ENCODE measurements around the gene ZNF618.

ZNF618 gene

GRCh38 chr9:114035845-114036801 lies 160.0 kb downstream of the ZNF618 start:
- peaks cover 3% of the 10 kb centered on the region for H3K36me3 ChIP-seq (ENCODE audit: low read depth)
- no peak overlapping the region for H3K4me3 ChIP-seq (ENCODE audit: severe bottlenecking)
- no peak for DNase-seq (ENCODE audit: low spot score)
- TF ChIP-seq CTCF (IDR thresholded peaks at IDR 0.05; ENCODE audit: poor library complexity, severe bottlenecking), result no peak
- no peaks in the 10 kb centered on the region for H3K4me1 ChIP-seq (ENCODE audit: insufficient read depth, poor library complexity, severe bottlenecking)
- H3K9me3 ChIP-seq (ENCODE audit: severe bottlenecking), result no peaks in the 10 kb centered on the region
- H3K27ac ChIP-seq (ENCODE audit: poor library complexity, severe bottlenecking), result no peak overlapping the region
- no peaks in the 10 kb centered on the region for H3K27me3 ChIP-seq (ENCODE audit: insufficient read depth, poor library complexity, severe bottlenecking)
- ATAC-seq (ENCODE audit: low read depth), result no peak

- H3K4me1 ChIP-seq (ENCODE audit: insufficient read depth, poor library complexity, severe bottlenecking), result no peaks in the 10 kb centered on the region
- no peak overlapping the region for H3K27ac ChIP-seq (ENCODE audit: poor library complexity, severe bottlenecking)
- H3K4me3 ChIP-seq (ENCODE audit: severe bottlenecking), result no peak overlapping the region
- H3K9me3 ChIP-seq (ENCODE audit: severe bottlenecking), result no peaks in the 10 kb centered on the region
- no peaks in the 10 kb centered on the region for H3K27me3 ChIP-seq (ENCODE audit: insufficient read depth, poor library complexity, severe bottlenecking)
- TF ChIP-seq CTCF (IDR thresholded peaks at IDR 0.05; ENCODE audit: poor library complexity, severe bottlenecking), result no peak
- H3K36me3 ChIP-seq (ENCODE audit: low read depth), result peaks cover 3% of the 10 kb centered on the region
- no peak for DNase-seq (ENCODE audit: low spot score)
- no peak for ATAC-seq (ENCODE audit: low read depth)
These were observed 161.1 kb downstream of the ZNF618 start for GRCh38 chr9:114037249-114037648.

- H3K36me3 ChIP-seq (ENCODE audit: low read depth), result peaks cover 3% of the 10 kb centered on the region
- no peak overlapping the region for H3K27ac ChIP-seq (ENCODE audit: poor library complexity, severe bottlenecking)
- H3K4me1 ChIP-seq (ENCODE audit: insufficient read depth, poor library complexity, severe bottlenecking), result no peaks in the 10 kb centered on the region
- no peak for TF ChIP-seq CTCF (IDR thresholded peaks at IDR 0.05; ENCODE audit: poor library complexity, severe bottlenecking)
- H3K27me3 ChIP-seq (ENCODE audit: insufficient read depth, poor library complexity, severe bottlenecking), result no peaks in the 10 kb centered on the region
- H3K9me3 ChIP-seq (ENCODE audit: severe bottlenecking), result no peaks in the 10 kb centered on the region
- no peak for DNase-seq (ENCODE audit: low spot score)
- no peak overlapping the region for H3K4me3 ChIP-seq (ENCODE audit: severe bottlenecking)
- ATAC-seq (ENCODE audit: low read depth), result no peak
These were observed 162.0 kb downstream of the ZNF618 start for GRCh38 chr9:114037961-114038723.

GRCh38 chr9:114038724-114039313 lies 162.7 kb downstream of the ZNF618 start:
- no peak for DNase-seq (ENCODE audit: low spot score)
- Histone ChIP-seq H3K9me3 (ENCODE audit: severe bottlenecking) (no peaks in the 10 kb centered on the region), H3K4me1 (ENCODE audit: insufficient read depth, poor library complexity, severe bottlenecking) (no peaks in the 10 kb centered on the region), H3K4me3 (ENCODE audit: severe bottlenecking) (no peak overlapping the region), H3K27me3 (ENCODE audit: insufficient read depth, poor library complexity, severe bottlenecking) (no peaks in the 10 kb centered on the region), H3K36me3 (ENCODE audit: low read depth) (peaks cover 3% of the 10 kb centered on the region), H3K27ac (ENCODE audit: poor library complexity, severe bottlenecking) (no peak overlapping the region)
- TF ChIP-seq CTCF (IDR thresholded peaks at IDR 0.05; ENCODE audit: poor library complexity, severe bottlenecking), result no peak
- no peak for ATAC-seq (ENCODE audit: low read depth)
